GM19328 (cell line): ENCODE data around the gene SMARCA2.

Source experiments
- ATAC-seq: cut with Tn5 transposase; IDR thresholded peaks from one replicate; pipeline ENCODE4 v1.9.1; 2021; ENCODE audit warnings: mild to moderate bottlenecking, moderate library complexity; ENCODE audit not compliant: unreplicated experiment

The SMARCA2 gene

GRCh38 chr9:2199999-2200796 is 185.1 kb downstream of the SMARCA2 start:
- ATAC-seq = no peak

- ATAC-seq = no peak
Measured at GRCh38 chr9:2208465-2208864, 193.3 kb downstream of the SMARCA2 start.

- ATAC-seq = no peak
Measured at GRCh38 chr9:2208991-2209390, 193.8 kb downstream of the SMARCA2 start.

GRCh38 chr9:2209400-2209799 is 194.3 kb downstream of the SMARCA2 start:
- ATAC-seq = no peak

- ATAC-seq = no peak
Measured at GRCh38 chr9:2210201-2210600, 195.1 kb downstream of the SMARCA2 start.

GRCh38 chr9:2213830-2214468 is 198.8 kb downstream of the SMARCA2 start:
- no peak for ATAC-seq

GRCh38 chr9:2214707-2215106 is 199.6 kb downstream of the SMARCA2 start:
- no peak for ATAC-seq

GRCh38 chr9:2215921-2216441 is 200.8 kb downstream of the SMARCA2 start:
- no peak for ATAC-seq

- no peak for ATAC-seq
Measured at GRCh38 chr9:2216591-2216990, 201.4 kb downstream of the SMARCA2 start.

- no peak for ATAC-seq
Measured at GRCh38 chr9:2217540-2217939, 202.4 kb downstream of the SMARCA2 start.

- ATAC-seq = no peak
Measured at GRCh38 chr9:2220036-2220435, 204.9 kb downstream of the SMARCA2 start.

GRCh38 chr9:2227144-2227867 is 212.2 kb downstream of the SMARCA2 start:
- ATAC-seq = no peak

- no peak for ATAC-seq
Measured at GRCh38 chr9:2228132-2228531, 213.0 kb downstream of the SMARCA2 start.

GRCh38 chr9:2228641-2229040 is 213.5 kb downstream of the SMARCA2 start:
- no peak for ATAC-seq

GRCh38 chr9:2229109-2229721 is 214.1 kb downstream of the SMARCA2 start:
- ATAC-seq = peak; percentile 56

GRCh38 chr9:2230362-2230761 is 215.2 kb downstream of the SMARCA2 start:
- ATAC-seq = no peak

GRCh38 chr9:2231101-2231500 is 216.0 kb downstream of the SMARCA2 start:
- no peak for ATAC-seq

GRCh38 chr9:2231829-2232228 is 216.7 kb downstream of the SMARCA2 start:
- no peak for ATAC-seq

- ATAC-seq = no peak
Measured at GRCh38 chr9:2233274-2233673, 218.1 kb downstream of the SMARCA2 start.

- no peak for ATAC-seq
Measured at GRCh38 chr9:2234371-2234893, 219.3 kb downstream of the SMARCA2 start.

GRCh38 chr9:2235623-2236022 is 220.5 kb downstream of the SMARCA2 start:
- no peak for ATAC-seq
